HL-60 (cell line): ENCODE measurements around the gene CMBL.

Experiments
- GABPA ChIP-seq: IDR thresholded peaks from 2 replicates; pipeline ENCODE4 v1.6.1; 2012; ENCODE audit warnings: low read depth
- POLR2AphosphoS5 ChIP-seq: IDR thresholded peaks from 2 replicates; pipeline ENCODE4 v1.6.1; 2012; ENCODE audit warnings: low read depth
- SPI1 ChIP-seq: IDR thresholded peaks from 2 replicates; pipeline ENCODE4 v1.6.1; 2012; ENCODE audit warnings: low read depth, mild to moderate bottlenecking, borderline replicate concordance
- TF ChIP-seq, protein P1 (sequence below): IDR thresholded peaks from 2 replicates; pipeline ENCODE4 v1.6.1; 2012; ENCODE audit warnings: low read depth; ENCODE audit not compliant: insufficient replicate concordance
- TF ChIP-seq, protein P2 (sequence below): IDR thresholded peaks from one replicate; pipeline ENCODE4 v1.5.1; 2011; ENCODE audit warnings: low read length, control low read depth, inconsistent platforms; ENCODE audit not compliant: insufficient read depth

DNA sequence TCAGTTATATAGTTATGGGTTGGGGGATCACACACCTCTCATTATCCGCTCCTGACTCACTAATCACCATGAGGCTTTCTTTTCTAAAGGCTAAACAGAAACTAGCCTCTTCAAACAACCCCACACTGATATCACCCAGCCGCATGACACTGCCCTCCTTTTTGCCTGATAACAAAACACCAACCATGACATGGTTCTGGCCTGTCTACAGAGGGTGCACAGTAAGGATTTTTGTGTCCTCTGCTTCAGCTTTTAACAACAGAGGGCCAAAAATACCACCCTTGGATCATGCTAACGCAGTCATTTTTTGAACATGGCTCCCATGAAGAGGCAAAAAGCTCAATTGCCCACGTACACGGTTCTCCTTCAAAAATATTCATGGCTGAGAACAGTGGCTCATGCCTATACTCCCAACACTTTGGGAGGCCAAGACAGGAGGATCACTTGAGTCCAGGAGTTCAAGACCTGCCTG lies 4.0 kb downstream of the CMBL start:
- TF ChIP-seq, protein P1, sequence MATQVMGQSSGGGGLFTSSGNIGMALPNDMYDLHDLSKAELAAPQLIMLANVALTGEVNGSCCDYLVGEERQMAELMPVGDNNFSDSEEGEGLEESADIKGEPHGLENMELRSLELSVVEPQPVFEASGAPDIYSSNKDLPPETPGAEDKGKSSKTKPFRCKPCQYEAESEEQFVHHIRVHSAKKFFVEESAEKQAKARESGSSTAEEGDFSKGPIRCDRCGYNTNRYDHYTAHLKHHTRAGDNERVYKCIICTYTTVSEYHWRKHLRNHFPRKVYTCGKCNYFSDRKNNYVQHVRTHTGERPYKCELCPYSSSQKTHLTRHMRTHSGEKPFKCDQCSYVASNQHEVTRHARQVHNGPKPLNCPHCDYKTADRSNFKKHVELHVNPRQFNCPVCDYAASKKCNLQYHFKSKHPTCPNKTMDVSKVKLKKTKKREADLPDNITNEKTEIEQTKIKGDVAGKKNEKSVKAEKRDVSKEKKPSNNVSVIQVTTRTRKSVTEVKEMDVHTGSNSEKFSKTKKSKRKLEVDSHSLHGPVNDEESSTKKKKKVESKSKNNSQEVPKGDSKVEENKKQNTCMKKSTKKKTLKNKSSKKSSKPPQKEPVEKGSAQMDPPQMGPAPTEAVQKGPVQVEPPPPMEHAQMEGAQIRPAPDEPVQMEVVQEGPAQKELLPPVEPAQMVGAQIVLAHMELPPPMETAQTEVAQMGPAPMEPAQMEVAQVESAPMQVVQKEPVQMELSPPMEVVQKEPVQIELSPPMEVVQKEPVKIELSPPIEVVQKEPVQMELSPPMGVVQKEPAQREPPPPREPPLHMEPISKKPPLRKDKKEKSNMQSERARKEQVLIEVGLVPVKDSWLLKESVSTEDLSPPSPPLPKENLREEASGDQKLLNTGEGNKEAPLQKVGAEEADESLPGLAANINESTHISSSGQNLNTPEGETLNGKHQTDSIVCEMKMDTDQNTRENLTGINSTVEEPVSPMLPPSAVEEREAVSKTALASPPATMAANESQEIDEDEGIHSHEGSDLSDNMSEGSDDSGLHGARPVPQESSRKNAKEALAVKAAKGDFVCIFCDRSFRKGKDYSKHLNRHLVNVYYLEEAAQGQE: no peak
- TF ChIP-seq GABPA: no peak
- TF ChIP-seq POLR2AphosphoS5: no peak
- TF ChIP-seq, protein P2, sequence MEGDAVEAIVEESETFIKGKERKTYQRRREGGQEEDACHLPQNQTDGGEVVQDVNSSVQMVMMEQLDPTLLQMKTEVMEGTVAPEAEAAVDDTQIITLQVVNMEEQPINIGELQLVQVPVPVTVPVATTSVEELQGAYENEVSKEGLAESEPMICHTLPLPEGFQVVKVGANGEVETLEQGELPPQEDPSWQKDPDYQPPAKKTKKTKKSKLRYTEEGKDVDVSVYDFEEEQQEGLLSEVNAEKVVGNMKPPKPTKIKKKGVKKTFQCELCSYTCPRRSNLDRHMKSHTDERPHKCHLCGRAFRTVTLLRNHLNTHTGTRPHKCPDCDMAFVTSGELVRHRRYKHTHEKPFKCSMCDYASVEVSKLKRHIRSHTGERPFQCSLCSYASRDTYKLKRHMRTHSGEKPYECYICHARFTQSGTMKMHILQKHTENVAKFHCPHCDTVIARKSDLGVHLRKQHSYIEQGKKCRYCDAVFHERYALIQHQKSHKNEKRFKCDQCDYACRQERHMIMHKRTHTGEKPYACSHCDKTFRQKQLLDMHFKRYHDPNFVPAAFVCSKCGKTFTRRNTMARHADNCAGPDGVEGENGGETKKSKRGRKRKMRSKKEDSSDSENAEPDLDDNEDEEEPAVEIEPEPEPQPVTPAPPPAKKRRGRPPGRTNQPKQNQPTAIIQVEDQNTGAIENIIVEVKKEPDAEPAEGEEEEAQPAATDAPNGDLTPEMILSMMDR: no peak
- no peak for TF ChIP-seq SPI1
